RWPE1 (cell line): ENCODE measurements around the gene CGB1.

ENCODE experiments used
- CTCF ChIA-PET: fragments of 350-600 bp; sonication (Branson Sonifier 250); formaldehyde crosslinking; extraction: SDS; loops from one replicate; lab custom pipeline; 2021; lab: Yijun Ruan, JAX
- POLR2A ChIA-PET: fragments of 400-600 bp; formaldehyde crosslinking; extraction: SDS; loops from one replicate; lab custom pipeline; 2020; ENCODE audit warnings: antibody characterized with exemption; ENCODE audit not compliant: low non-redundant PET; lab: Yijun Ruan, JAX
- DNase-seq: peaks from one replicate; pipeline ENCODE4 v3.0.0; 2012; ENCODE audit warnings: low spot score
- H3K27ac ChIP-seq: fragments of 450-650 bp; 2 replicates; pipeline ENCODE4 v1.5.1; 2017
- CTCF ChIP-seq: fragments of 450-650 bp; conservative IDR thresholded peaks from 2 replicates; pipeline ENCODE4 v1.5.1; 2017; ENCODE audit warnings: low read depth, mild to moderate bottlenecking

CGB1 gene

GRCh38 chr19:49017041-49017665 lies 19.5 kb downstream of the CGB1 start, which contains the start of gene LHB:
Gene LHB (minus strand): TSS chr19:49017091. CDS start chr19:49017081, 10 bp downstream.
- peak within 1 kb of the TSS; percentile 65 for H3K27ac ChIP-seq
- ChIA-PET CTCF (no interaction called here), POLR2A (no interaction called here)
- no peak for DNase-seq
- TF ChIP-seq CTCF: no peak

- DNase-seq: no peak
- ChIA-PET POLR2A (no interaction called here), CTCF (interaction anchor here (0.5 to 1.0 kb wide), 2 partner anchors 41 to 53 kb away, joined by 3 to 4 read pairs; no protein-coding TSS in a partner anchor)
- H3K27ac ChIP-seq: peak overlapping the region; percentile 56
- no peak for TF ChIP-seq CTCF
Observed at GRCh38 chr19:49016067-49016839, 20.4 kb downstream of the CGB1 start.

- DNase-seq: no peak
- H3K27ac ChIP-seq: peak overlapping the region; percentile 56
- ChIA-PET CTCF (interaction anchor here (1.0 kb wide), 1 partner anchor 54 kb away, joined by 3 read pairs; no protein-coding TSS in a partner anchor), POLR2A (no interaction called here)
- TF ChIP-seq CTCF: no peak
Observed at GRCh38 chr19:49014870-49015255, 21.8 kb downstream of the CGB1 start.

GRCh38 chr19:49014123-49014869 lies 22.4 kb downstream of the CGB1 start:
- peak overlapping the region; percentile 56 for H3K27ac ChIP-seq
- TF ChIP-seq CTCF: no peak
- CTCF ChIA-PET: no interaction called here
- peak; percentile 50 for DNase-seq
- POLR2A ChIA-PET: interaction anchor here (0.7 kb wide), 2 partner anchors 36 to 843 kb away, joined by 3 to 4 read pairs; no protein-coding TSS in a partner anchor

GRCh38 chr19:49011194-49011593 lies 25.5 kb downstream of the CGB1 start:
- ChIA-PET POLR2A (no interaction called here), CTCF (interaction anchor here (2.5 kb wide), 1 partner anchor 11 kb away, joined by 10 read pairs; no protein-coding TSS in a partner anchor)

More at GRCh38 chr19:49011194-49011593, 25.5 kb downstream of the CGB1 start:
- TF ChIP-seq CTCF: no peak
- peak overlapping the region; percentile 32; the same call in 1 of the 2 replicates for H3K27ac ChIP-seq
- no peak for DNase-seq
